ENCODE results near the gene HPSE. TPM values are rescaled to one million over a fixed set of nuclear protein-coding genes. Genes with fewer than 3 reads are reported as not detected.
"Not testable (repeated sequence)": the region's sequence is repeated elsewhere in the genome, so short reads cannot be mapped to it uniquely, and the experiment has no call there.

Gene HPSE
- polyA plus RNA-seq, 1 experiment: 0.71 TPM

DNA sequence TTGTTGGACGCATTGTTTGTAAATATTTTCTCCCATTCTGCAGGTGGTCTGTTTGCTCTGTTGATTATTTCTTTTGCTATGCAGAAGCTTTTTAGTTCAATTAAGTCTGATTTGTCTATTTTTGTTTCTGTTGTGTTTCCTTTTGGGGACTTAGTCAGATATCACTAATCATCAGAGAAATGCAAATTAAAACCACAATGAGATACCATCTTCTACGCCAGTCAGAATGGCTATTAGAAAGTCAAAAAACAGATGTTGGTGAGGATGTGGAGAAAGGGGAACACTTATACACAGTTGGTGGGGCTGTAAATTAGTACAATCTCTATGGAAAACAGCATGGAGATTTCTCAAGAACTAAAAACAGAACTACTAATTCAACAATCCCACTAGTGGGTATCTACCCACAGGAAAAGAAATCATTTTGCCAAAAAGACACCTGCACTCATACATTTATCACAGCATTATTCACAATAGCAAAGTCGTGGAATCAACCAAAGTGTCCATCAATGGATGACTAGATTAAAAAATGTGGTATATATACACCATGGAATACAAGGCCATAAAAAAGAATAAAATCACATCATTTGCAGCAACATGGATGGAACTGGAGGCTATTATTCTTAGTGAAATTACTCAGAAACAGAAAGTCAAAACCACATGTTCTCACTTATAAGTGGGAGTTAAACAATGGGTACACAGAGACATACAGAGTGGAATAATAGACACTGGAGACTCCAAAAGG, 58.2 kb downstream of the HPSE start:
- POLR2A ChIA-PET: no interaction called here
- H3K4me3 ChIP-seq (ENCODE audit: low read depth, low read length): no peak overlapping the region

DNA sequence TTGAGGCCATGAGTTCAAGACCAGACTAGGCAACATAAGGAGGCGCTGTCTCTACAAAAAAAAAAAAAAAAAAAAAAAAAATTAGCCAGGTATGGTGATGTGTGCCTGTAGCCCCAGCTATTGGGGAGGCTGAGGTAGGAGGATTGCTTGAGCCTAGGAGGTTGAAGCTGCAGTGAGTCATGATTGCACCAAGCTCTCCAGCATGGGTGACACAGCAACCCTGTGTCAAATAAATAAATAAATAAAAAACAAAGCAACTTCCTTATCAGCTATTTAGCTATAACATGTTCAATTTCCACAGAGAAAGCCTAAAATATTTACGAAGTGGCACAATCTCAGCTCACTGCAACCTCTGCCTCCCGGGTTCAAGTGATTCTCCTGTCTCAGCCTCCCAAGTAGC, 60.7 kb downstream of the HPSE start:
- CTCF ChIA-PET: interaction anchor here (1.2 to 1.6 kb wide), 2 partner anchors 10 to 232 kb away, joined by 3 to 6 read pairs; partner anchors contain the start of gene COQ2
- H3K36me3 ChIP-seq (ENCODE audit: control insufficient read depth, insufficient read depth, low read length); H3K27me3 ChIP-seq (ENCODE audit: control insufficient read depth, insufficient read depth, low read length); DNase-seq (ENCODE audit: low read depth); POLR2A ChIA-PET; H3K4me3 ChIP-seq (ENCODE audit: low read depth, low read length): not testable (repeated sequence)

More for the DNA sequence above, 58.2 kb downstream of the HPSE start:
- TF ChIP-seq, protein P1, sequence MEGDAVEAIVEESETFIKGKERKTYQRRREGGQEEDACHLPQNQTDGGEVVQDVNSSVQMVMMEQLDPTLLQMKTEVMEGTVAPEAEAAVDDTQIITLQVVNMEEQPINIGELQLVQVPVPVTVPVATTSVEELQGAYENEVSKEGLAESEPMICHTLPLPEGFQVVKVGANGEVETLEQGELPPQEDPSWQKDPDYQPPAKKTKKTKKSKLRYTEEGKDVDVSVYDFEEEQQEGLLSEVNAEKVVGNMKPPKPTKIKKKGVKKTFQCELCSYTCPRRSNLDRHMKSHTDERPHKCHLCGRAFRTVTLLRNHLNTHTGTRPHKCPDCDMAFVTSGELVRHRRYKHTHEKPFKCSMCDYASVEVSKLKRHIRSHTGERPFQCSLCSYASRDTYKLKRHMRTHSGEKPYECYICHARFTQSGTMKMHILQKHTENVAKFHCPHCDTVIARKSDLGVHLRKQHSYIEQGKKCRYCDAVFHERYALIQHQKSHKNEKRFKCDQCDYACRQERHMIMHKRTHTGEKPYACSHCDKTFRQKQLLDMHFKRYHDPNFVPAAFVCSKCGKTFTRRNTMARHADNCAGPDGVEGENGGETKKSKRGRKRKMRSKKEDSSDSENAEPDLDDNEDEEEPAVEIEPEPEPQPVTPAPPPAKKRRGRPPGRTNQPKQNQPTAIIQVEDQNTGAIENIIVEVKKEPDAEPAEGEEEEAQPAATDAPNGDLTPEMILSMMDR (IDR thresholded peaks at IDR 0.05; ENCODE audit: insufficient read depth, low read depth, low read length): no peak
- no peaks in the 10 kb centered on the region; the same call in 1 of the 2 replicates for H3K36me3 ChIP-seq (ENCODE audit: control insufficient read depth, insufficient read depth, low read length)
- no peak for DNase-seq (ENCODE audit: low read depth)
- H3K27me3 ChIP-seq (ENCODE audit: control insufficient read depth, insufficient read depth, low read length): no peaks in the 10 kb centered on the region
- CTCF ChIA-PET: no interaction called here

DNA sequence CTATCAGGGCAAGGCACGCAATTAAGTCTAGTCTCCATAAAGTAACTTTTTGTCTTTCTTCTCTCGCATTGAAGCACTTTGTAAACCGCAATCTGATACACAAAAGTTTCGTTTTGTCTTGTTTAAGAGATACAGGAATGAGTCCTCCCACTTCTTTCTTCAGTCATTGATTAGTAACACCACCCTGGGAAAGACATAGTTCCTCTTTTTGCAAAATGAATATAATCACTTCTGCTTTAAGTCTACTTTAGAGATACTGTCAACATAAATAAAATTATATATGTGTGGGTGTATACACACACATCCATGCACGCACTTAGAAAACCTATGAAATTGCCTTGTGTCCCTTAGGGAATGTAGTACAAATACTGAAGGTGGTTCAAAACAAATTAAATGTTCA, 61.7 kb downstream of the HPSE start:
- TF ChIP-seq, protein P1 (IDR thresholded peaks at IDR 0.05; ENCODE audit: insufficient read depth, low read depth, low read length): no peak
- POLR2A ChIA-PET: no interaction called here
- DNase-seq (ENCODE audit: low read depth): no peak
- Histone ChIP-seq H3K27me3 (ENCODE audit: control insufficient read depth, insufficient read depth, low read length) (no peaks in the 10 kb centered on the region), H3K36me3 (ENCODE audit: control insufficient read depth, insufficient read depth, low read length) (no peaks in the 10 kb centered on the region; the same call in 1 of the 2 replicates), H3K4me3 (ENCODE audit: low read depth, low read length) (no peak overlapping the region)
- CTCF ChIA-PET: interaction anchor here (1.1 to 2.0 kb wide), 4 partner anchors 9 to 231 kb away, joined by 3 to 8 read pairs (median 4); partner anchors contain the start of gene COQ2

DNA sequence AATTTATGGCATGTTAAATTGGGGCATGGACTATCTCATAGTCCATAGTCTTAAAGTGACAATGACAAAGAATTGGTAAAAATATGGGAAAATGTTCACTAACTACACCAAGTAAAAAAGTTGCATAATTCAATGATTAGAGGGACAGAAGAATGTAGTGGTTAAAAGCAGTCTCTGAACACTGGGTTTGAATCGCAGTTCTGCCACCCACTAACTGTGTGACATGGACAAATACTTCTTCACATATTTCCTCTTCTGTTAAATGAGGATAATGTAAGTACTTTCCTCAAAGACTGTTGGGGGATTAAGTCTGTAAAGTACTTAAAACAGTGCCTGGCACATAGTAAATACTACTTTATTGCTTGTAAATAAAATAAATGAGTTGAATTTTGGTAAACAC, 65.4 kb downstream of the HPSE start:
- POLR2A ChIA-PET: no interaction called here
- CTCF ChIA-PET: interaction anchor here (0.7 kb wide), 1 partner anchor 13 kb away, joined by 3 read pairs; no protein-coding TSS in a partner anchor
- DNase-seq (ENCODE audit: low read depth): no peak
- H3K36me3 ChIP-seq (ENCODE audit: control insufficient read depth, insufficient read depth, low read length): no peaks in the 10 kb centered on the region
- TF ChIP-seq, protein P1 (IDR thresholded peaks at IDR 0.05; ENCODE audit: insufficient read depth, low read depth, low read length): no peak
- no peaks in the 10 kb centered on the region for H3K27me3 ChIP-seq (ENCODE audit: control insufficient read depth, insufficient read depth, low read length)
- no peak overlapping the region for H3K4me3 ChIP-seq (ENCODE audit: low read depth, low read length)

DNA sequence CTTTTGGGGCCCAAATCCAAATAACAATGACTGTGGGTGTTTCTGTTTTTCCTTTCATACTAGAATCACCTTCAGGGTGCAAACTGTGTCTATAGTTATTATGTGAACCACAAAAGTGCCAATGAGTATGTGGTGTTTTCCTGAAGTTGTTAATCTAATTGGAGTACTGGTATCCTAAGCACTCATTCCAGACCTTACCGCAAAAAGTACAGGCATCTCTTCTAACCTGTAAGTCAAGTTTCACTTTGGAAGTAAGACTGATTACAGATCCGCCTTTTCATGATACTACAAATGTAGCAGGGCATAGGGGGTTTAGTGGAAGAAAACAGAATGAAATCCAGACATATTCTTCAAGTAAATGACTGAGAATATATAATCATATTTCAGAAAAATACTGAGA, 66.2 kb downstream of the HPSE start:
- TF ChIP-seq, protein P1 (IDR thresholded peaks at IDR 0.05; ENCODE audit: insufficient read depth, low read depth, low read length): no peak
- no peaks in the 10 kb centered on the region for H3K36me3 ChIP-seq (ENCODE audit: control insufficient read depth, insufficient read depth, low read length)
- no peaks in the 10 kb centered on the region for H3K27me3 ChIP-seq (ENCODE audit: control insufficient read depth, insufficient read depth, low read length)
- DNase-seq (ENCODE audit: low read depth): no peak
- ChIA-PET POLR2A (no interaction called here), CTCF (interaction anchor here (0.7 kb wide), 1 partner anchor 213 kb away, joined by 3 read pairs; no protein-coding TSS in a partner anchor)
- no peak overlapping the region for H3K4me3 ChIP-seq (ENCODE audit: low read depth, low read length)
